ENCODE measurements around the gene ZNF416.

DNA sequence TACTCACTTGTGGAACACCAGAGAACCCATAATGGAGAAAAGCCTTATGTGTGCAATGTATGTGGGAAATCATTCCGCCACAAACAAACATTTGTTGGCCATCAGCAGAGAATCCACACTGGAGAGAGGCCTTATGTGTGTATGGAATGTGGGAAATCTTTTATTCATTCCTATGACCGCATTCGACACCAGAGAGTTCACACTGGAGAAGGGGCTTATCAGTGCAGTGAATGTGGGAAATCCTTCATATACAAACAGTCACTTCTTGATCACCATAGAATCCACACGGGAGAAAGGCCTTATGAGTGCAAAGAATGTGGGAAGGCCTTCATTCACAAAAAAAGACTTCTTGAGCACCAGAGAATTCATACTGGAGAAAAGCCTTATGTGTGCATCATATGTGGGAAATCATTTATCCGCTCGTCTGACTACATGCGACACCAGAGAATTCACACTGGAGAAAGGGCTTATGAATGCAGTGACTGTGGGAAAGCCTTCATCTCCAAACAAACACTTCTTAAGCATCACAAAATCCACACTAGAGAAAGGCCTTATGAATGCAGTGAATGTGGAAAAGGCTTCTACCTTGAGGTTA is 40.7 kb downstream of the ZNF416 start:
- TF ChIP-seq, protein P1, sequence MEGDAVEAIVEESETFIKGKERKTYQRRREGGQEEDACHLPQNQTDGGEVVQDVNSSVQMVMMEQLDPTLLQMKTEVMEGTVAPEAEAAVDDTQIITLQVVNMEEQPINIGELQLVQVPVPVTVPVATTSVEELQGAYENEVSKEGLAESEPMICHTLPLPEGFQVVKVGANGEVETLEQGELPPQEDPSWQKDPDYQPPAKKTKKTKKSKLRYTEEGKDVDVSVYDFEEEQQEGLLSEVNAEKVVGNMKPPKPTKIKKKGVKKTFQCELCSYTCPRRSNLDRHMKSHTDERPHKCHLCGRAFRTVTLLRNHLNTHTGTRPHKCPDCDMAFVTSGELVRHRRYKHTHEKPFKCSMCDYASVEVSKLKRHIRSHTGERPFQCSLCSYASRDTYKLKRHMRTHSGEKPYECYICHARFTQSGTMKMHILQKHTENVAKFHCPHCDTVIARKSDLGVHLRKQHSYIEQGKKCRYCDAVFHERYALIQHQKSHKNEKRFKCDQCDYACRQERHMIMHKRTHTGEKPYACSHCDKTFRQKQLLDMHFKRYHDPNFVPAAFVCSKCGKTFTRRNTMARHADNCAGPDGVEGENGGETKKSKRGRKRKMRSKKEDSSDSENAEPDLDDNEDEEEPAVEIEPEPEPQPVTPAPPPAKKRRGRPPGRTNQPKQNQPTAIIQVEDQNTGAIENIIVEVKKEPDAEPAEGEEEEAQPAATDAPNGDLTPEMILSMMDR (IDR thresholded peaks at IDR 0.05 in 4 of 5, conservative IDR thresholded peaks at IDR 0.05 in 1 of 5): no peak
- TF ChIP-seq POLR2A (IDR thresholded peaks at IDR 0.05): no peak

Data from gastrocnemius medialis (tissue), 4 donors.